OCI-LY3 (cell line): Measurements from ENCODE around the gene MAFB.

Experiments
- H2AFZ ChIP-seq: fragments of 200-600, 300-600 bp; shearing (Covaris generic); 2 replicates; pipeline ENCODE4 v1.6.0; 2014; ENCODE audit warnings: antibody characterized with exemption, low read depth, low read length
- H3K27ac ChIP-seq: fragments of 200-600, 300-600 bp; sonication (generic); 2 replicates; pipeline ENCODE4 v1.5.1; 2014; ENCODE audit warnings: mild to moderate bottlenecking, low read length, moderate library complexity, mixed read lengths
- H3K27me3 ChIP-seq: fragments of 200-600, 300-600 bp; sonication (generic); 2 replicates; pipeline ENCODE4 v1.6.1; 2014; ENCODE audit warnings: low read depth, low read length, mixed read lengths
- H3K36me3 ChIP-seq: fragments of 200-600, 300-600 bp; sonication (generic); replicated peaks from 2 replicates; pipeline ENCODE3; 2014; ENCODE audit warnings: low read depth, low read length, mixed read lengths
- H3K4me1 ChIP-seq: fragments of 300-600, 200-600 bp; sonication (generic); 2 replicates; pipeline ENCODE4 v1.6.1; 2014; ENCODE audit warnings: low read length, mixed read lengths
- H3K4me2 ChIP-seq: fragments of 200-600, 300-600 bp; sonication (generic); 2 replicates; pipeline ENCODE4 v1.6.1; 2014; ENCODE audit warnings: low read length, mixed read lengths
- H3K4me3 ChIP-seq: fragments of 300-600, 200-600 bp; sonication (generic); 2 replicates; pipeline ENCODE4 v1.5.1; 2014; ENCODE audit warnings: antibody characterized with exemption, mild to moderate bottlenecking, low read length, moderate library complexity
- H3K79me2 ChIP-seq: fragments of 300-600, 200-600 bp; shearing (Covaris generic); 2 replicates; pipeline ENCODE4 v1.6.1; 2014; ENCODE audit warnings: mild to moderate bottlenecking, low read length, mixed read lengths
- H3K9ac ChIP-seq: fragments of 300-600, 200-600 bp; shearing (Covaris generic); 2 replicates; pipeline ENCODE4 v1.6.0; 2014; ENCODE audit warnings: mild to moderate bottlenecking, low read length, moderate library complexity
- H3K9me3 ChIP-seq: fragments of 200-600, 300-600 bp; shearing (Covaris generic); 2 replicates; pipeline ENCODE4 v1.6.1; 2014; ENCODE audit warnings: low read length, mixed read lengths; ENCODE audit not compliant: insufficient read depth
- H4K20me1 ChIP-seq: fragments of 200-600, 300-600 bp; sonication (generic); 2 replicates; pipeline ENCODE4 v1.6.1; 2016; ENCODE audit warnings: low read length, mixed read lengths; ENCODE audit not compliant: insufficient read depth
- CTCF ChIP-seq: fragments of 200-600, 300-600 bp; sonication (generic); IDR thresholded peaks from 2 replicates; pipeline ENCODE4 v1.5.1; 2014; ENCODE audit warnings: antibody characterized with exemption, low read length, low read depth
- EZH2phosphoT487 ChIP-seq: fragments of 200-600 bp; shearing (Covaris generic); IDR thresholded peaks from 2 replicates; pipeline ENCODE4 v1.6.1; 2018; ENCODE audit warnings: antibody characterized with exemption, mixed run types, low read depth

Gene MAFB

GRCh38 chr20:40676491-40677269, 12.4 kb downstream of the MAFB start:
- Histone ChIP-seq H3K4me3 (no peak overlapping the region), H3K9ac (no peak overlapping the region), H4K20me1 (0 out of 2 replicates have a peak, but pooled peaks cover 8% of the 10 kb centered on the region), H3K4me1 (peaks cover 26% of the 10 kb centered on the region), H3K79me2 (no peaks in the 10 kb centered on the region), H3K9me3 (no peaks in the 10 kb centered on the region), H3K36me3 (no peaks in the 10 kb centered on the region), H3K27ac (no peak overlapping the region), H3K27me3 (peaks cover 45% of the 10 kb centered on the region), H3K4me2 (no peak overlapping the region), H2AFZ (no peak overlapping the region)
- TF ChIP-seq CTCF (no peak), EZH2phosphoT487 (no peak)

GRCh38 chr20:40675599-40676221, 13.3 kb downstream of the MAFB start:
- no peaks in the 10 kb centered on the region for H3K9me3 ChIP-seq
- no peaks in the 10 kb centered on the region for H3K79me2 ChIP-seq
- H2AFZ ChIP-seq: no peak overlapping the region
- H3K36me3 ChIP-seq: no peaks in the 10 kb centered on the region
- H4K20me1 ChIP-seq: 0 out of 2 replicates have a peak, but pooled peaks cover 5% of the 10 kb centered on the region
- TF ChIP-seq CTCF: no peak
- TF ChIP-seq EZH2phosphoT487: no peak
- peaks cover 20% of the 10 kb centered on the region for H3K4me1 ChIP-seq
- no peak overlapping the region for H3K27ac ChIP-seq
- H3K9ac ChIP-seq: no peak overlapping the region
- H3K27me3 ChIP-seq: peaks cover 40% of the 10 kb centered on the region
- H3K4me3 ChIP-seq: no peak overlapping the region
- no peak overlapping the region for H3K4me2 ChIP-seq

DNA sequence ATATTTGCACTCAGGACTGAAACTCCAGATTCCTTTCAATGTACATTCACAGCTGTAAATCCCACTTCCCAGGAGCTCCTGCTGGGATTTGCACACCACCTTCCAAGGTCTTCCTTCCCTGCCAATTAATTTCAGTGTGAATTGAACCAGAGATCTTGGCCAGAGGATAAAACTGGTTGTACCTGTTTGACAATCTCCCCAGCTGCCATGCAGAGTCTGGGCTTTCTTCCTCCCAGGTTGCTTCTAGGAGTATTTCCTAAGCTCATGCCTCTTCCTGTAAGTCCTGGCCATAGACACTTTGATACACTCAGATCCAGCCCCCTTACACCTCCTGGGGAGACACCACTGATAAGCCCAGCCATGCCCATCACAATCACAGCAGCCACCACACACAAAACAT, 15.6 kb downstream of the MAFB start:
- Histone ChIP-seq H3K27me3 (peaks cover 39% of the 10 kb centered on the region), H2AFZ (no peak overlapping the region), H4K20me1 (no peaks in the 10 kb centered on the region), H3K36me3 (no peaks in the 10 kb centered on the region), H3K27ac (no peak overlapping the region), H3K4me2 (no peak overlapping the region), H3K4me1 (peaks cover 10% of the 10 kb centered on the region), H3K9me3 (no peaks in the 10 kb centered on the region), H3K79me2 (no peaks in the 10 kb centered on the region), H3K9ac (no peak overlapping the region), H3K4me3 (no peak overlapping the region)
- TF ChIP-seq CTCF: no peak
- TF ChIP-seq EZH2phosphoT487: no peak

DNA sequence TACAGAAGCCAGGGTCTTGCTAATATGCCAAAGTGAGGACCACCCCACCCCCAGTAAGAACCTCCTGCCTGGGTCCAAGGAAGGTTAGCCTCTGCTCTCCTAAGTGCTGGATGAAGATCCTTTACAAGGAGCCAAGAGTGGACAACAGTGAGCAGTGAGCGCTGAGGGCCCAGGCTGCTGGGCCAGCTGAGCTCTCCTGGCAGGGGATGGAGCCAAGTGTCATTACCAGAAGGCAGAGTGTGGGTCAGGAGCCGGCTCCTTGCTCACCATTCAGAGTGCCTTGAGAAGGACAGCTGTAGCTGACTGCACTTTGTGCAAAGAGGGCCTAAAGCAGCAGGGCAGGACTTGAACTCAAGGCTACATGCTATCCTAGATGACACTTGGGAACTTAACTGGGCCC, 16.9 kb downstream of the MAFB start:
- Histone ChIP-seq H3K4me1 (peaks cover 10% of the 10 kb centered on the region), H3K36me3 (no peaks in the 10 kb centered on the region), H3K9ac (no peak overlapping the region), H3K4me2 (no peak overlapping the region), H3K9me3 (no peaks in the 10 kb centered on the region), H4K20me1 (no peaks in the 10 kb centered on the region), H3K27me3 (peaks cover 30% of the 10 kb centered on the region), H2AFZ (no peak overlapping the region), H3K4me3 (no peak overlapping the region), H3K27ac (no peak overlapping the region), H3K79me2 (no peaks in the 10 kb centered on the region)
- no peak for TF ChIP-seq EZH2phosphoT487
- no peak for TF ChIP-seq CTCF
